ENCODE data around the gene FGD5. TPM values are rescaled to one million over a fixed set of nuclear protein-coding genes. Genes with fewer than 3 reads are reported as not detected.

Gene FGD5
- total and polyA plus RNA-seq, 9 of the 15 experiments (the other 6 are each of a cell fraction or from before 2014, with no cell fraction given): 0.18 TPM; not detected in 8

- H3K9ac ChIP-seq (ENCODE audit: insufficient read depth in 1 of 2, low read depth in 2 of 2, low read length in 2 of 2): no peak overlapping the region
- H3K9me1 ChIP-seq (ENCODE audit: control insufficient read depth, insufficient read depth, low read length): peaks cover 4% of the 10 kb centered on the region
- WGBS (ENCODE audit: insufficient coverage, low coverage, missing lambda C conversion rate): 6% methylated on average over 16 of the region's 16 CpGs
- no peak overlapping the region for H3K4me3 ChIP-seq
- FAIRE-seq (no peak), ATAC-seq (no peak), DNase-seq (ENCODE audit: extremely low read depth in 1 of 4, low spot score in 3 of 4) (no peak)
- H3K4me2 ChIP-seq (ENCODE audit: insufficient read depth, low read length): no peak overlapping the region
- peaks cover 0 to 8% of the 10 kb centered on the region in 2 experiments; a peak in 2 of 5 replicates for H3K4me1 ChIP-seq (replicated peaks in 1 of 2; ENCODE audit: control insufficient read depth in 2 of 2, insufficient read depth in 2 of 2, low read length in 2 of 2)
- H3K79me2 ChIP-seq (ENCODE audit: control insufficient read depth, insufficient read depth, low read length): no peaks in the 10 kb centered on the region
- H3K27ac ChIP-seq (ENCODE audit: extremely low read depth, low read depth, low read length): no peak overlapping the region
- in situ Hi-C loops (cut with MboI): no loop called here
- no peaks in the 10 kb centered on the region for H3K9me3 ChIP-seq (replicated peaks; ENCODE audit: control insufficient read depth, insufficient read depth, low read depth, low read length)
- ChIA-PET POLR2A (interaction anchor here (0.6 to 1.7 kb wide), 2 partner anchors 10 to 1919 kb away, joined by 3 to 4 read pairs; no protein-coding TSS in a partner anchor), CTCF (ENCODE audit: low intra/inter-chr PET ratio) (no interaction called here)
- no peaks in the 10 kb centered on the region for H3K36me3 ChIP-seq (ENCODE audit: control insufficient read depth, insufficient read depth, low read length)
- BruUV-seq (replicated peaks): no TSS peak
- peaks cover 37 to 78% of the 10 kb centered on the region in 2 experiments; a peak in 4 of 5 replicates for H3K27me3 ChIP-seq (ENCODE audit: control insufficient read depth in 2 of 2, insufficient read depth in 2 of 2, low read length in 2 of 2)
- H2AFZ ChIP-seq (ENCODE audit: low read depth, low read length): no peak overlapping the region
- 0 out of 2 replicates have a peak, but pooled peaks cover 3% of the 10 kb centered on the region for H4K20me1 ChIP-seq (replicated peaks; ENCODE audit: control insufficient read depth, insufficient read depth, low read length)
- intact Hi-C loops (cut with micrococcal nuclease): no loop called here
- TF ChIP-seq ZNF347 (CRISPR knock-in tag; IDR thresholded peaks at IDR 0.05; ENCODE audit: low read depth): no peak
- no peak for TF ChIP-seq ZBTB40 (IDR thresholded peaks at IDR 0.05)
- TF ChIP-seq ZBTB40 (CRISPR knock-in tag; IDR thresholded peaks at IDR 0.05): no peak
- TF ChIP-seq STAT6 (CRISPR knock-in tag; IDR thresholded peaks at IDR 0.05): no peak
- TF ChIP-seq ZNF586 (CRISPR knock-in tag; conservative IDR thresholded peaks at IDR 0.05): no peak
- TF ChIP-seq STAG1 (CRISPR knock-in tag; IDR thresholded peaks at IDR 0.05; ENCODE audit: borderline replicate concordance): no peak
- no peak for TF ChIP-seq ZNF584 (CRISPR knock-in tag; IDR thresholded peaks at IDR 0.05; ENCODE audit: low read depth)
- TF ChIP-seq TRIM24 (IDR thresholded peaks at IDR 0.05): no peak
- no peak for TF ChIP-seq ZNF263 (CRISPR knock-in tag; IDR thresholded peaks at IDR 0.05; ENCODE audit: borderline replicate concordance)
- no peak for TF ChIP-seq SREBF2 (CRISPR knock-in tag; IDR thresholded peaks at IDR 0.05)
- TF ChIP-seq CHD4 (IDR thresholded peaks at IDR 0.05; ENCODE audit: insufficient read depth, insufficient replicate concordance, low read depth, low read length, poor library complexity, severe bottlenecking): no peak
Measured at GRCh38 chr3:14772533-14773138, 46.1 kb upstream of the FGD5 start.

All from K562 (cell line).